Panc1 (cell line): ENCODE measurements around the gene SNORC.

ENCODE experiments used
- POLR2AphosphoS5 ChIP-seq: IDR thresholded peaks from 2 replicates; pipeline ENCODE4 v1.6.1; 2012; ENCODE audit warnings: mild to moderate bottlenecking, low read depth, low read length, moderate library complexity
- SIN3A ChIP-seq: IDR thresholded peaks from 2 replicates; pipeline ENCODE4 v1.6.1; 2012; ENCODE audit warnings: low read depth, mild to moderate bottlenecking, low read length, moderate library complexity, borderline replicate concordance; ENCODE audit not compliant: insufficient read depth
- TCF7L2 ChIP-seq: IDR thresholded peaks from 2 replicates; pipeline ENCODE4 v1.6.1; 2011; ENCODE audit warnings: mild to moderate bottlenecking, low read depth, low read length, inconsistent platforms
- TF ChIP-seq, protein P1 (sequence below): fragments of 450-650 bp; IDR thresholded peaks from 2 replicates; pipeline ENCODE4 v1.5.1; 2017; ENCODE audit warnings: mild to moderate bottlenecking
- TF ChIP-seq, protein P2 (sequence below), 2 experiments: IDR thresholded peaks; 2 replicates each; pipeline ENCODE4 v1.6.1; 2011 to 2012; ENCODE audit warnings: low read depth in 2 of 2, control low read depth in 1 of 2, low read length in 1 of 2, mild to moderate bottlenecking in 1 of 2, moderate library complexity in 1 of 2; ENCODE audit not compliant: insufficient read depth in 1 of 2

DNA sequence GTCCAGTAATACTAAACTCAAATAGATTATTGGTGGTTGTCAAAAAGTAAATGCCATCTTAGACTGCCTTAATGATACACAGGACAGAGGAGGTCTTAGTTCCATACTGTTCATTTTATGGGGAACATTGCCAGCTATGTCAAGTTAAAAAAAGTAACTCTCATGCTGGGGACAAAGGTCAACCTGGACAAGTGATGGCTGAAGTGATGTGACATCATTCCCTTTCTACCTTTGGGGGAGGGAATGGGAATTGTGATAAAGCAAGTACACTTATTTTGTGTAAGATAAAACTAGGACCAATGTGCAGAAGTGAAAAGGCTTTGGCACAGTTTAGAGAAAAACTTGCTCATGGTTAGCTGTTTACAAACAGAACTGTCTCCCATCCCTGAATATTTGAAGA lies 24.0 kb upstream of the SNORC start:
- TF ChIP-seq, protein P1, sequence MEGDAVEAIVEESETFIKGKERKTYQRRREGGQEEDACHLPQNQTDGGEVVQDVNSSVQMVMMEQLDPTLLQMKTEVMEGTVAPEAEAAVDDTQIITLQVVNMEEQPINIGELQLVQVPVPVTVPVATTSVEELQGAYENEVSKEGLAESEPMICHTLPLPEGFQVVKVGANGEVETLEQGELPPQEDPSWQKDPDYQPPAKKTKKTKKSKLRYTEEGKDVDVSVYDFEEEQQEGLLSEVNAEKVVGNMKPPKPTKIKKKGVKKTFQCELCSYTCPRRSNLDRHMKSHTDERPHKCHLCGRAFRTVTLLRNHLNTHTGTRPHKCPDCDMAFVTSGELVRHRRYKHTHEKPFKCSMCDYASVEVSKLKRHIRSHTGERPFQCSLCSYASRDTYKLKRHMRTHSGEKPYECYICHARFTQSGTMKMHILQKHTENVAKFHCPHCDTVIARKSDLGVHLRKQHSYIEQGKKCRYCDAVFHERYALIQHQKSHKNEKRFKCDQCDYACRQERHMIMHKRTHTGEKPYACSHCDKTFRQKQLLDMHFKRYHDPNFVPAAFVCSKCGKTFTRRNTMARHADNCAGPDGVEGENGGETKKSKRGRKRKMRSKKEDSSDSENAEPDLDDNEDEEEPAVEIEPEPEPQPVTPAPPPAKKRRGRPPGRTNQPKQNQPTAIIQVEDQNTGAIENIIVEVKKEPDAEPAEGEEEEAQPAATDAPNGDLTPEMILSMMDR = no peak
- TF ChIP-seq POLR2AphosphoS5 (no peak), SIN3A (no peak), TCF7L2 (no peak)
- TF ChIP-seq, protein P2, sequence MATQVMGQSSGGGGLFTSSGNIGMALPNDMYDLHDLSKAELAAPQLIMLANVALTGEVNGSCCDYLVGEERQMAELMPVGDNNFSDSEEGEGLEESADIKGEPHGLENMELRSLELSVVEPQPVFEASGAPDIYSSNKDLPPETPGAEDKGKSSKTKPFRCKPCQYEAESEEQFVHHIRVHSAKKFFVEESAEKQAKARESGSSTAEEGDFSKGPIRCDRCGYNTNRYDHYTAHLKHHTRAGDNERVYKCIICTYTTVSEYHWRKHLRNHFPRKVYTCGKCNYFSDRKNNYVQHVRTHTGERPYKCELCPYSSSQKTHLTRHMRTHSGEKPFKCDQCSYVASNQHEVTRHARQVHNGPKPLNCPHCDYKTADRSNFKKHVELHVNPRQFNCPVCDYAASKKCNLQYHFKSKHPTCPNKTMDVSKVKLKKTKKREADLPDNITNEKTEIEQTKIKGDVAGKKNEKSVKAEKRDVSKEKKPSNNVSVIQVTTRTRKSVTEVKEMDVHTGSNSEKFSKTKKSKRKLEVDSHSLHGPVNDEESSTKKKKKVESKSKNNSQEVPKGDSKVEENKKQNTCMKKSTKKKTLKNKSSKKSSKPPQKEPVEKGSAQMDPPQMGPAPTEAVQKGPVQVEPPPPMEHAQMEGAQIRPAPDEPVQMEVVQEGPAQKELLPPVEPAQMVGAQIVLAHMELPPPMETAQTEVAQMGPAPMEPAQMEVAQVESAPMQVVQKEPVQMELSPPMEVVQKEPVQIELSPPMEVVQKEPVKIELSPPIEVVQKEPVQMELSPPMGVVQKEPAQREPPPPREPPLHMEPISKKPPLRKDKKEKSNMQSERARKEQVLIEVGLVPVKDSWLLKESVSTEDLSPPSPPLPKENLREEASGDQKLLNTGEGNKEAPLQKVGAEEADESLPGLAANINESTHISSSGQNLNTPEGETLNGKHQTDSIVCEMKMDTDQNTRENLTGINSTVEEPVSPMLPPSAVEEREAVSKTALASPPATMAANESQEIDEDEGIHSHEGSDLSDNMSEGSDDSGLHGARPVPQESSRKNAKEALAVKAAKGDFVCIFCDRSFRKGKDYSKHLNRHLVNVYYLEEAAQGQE (IDR thresholded peaks at IDR 0.05; ENCODE audit: insufficient read depth in 1 of 2, low read depth in 2 of 2, low read length in 1 of 2) = no peak
